HG03342 (cell line): ENCODE results near the gene CD1C.
"Not testable (repeated sequence)": the region's sequence is repeated elsewhere in the genome, so short reads cannot be mapped to it uniquely, and the experiment has no call there.

Experiments used
- ATAC-seq: cut with Tn5 transposase; IDR thresholded peaks from one replicate; pipeline ENCODE4 v1.9.1; 2021; ENCODE audit warnings: mild to moderate bottlenecking, moderate library complexity; ENCODE audit not compliant: unreplicated experiment

The CD1C gene

DNA sequence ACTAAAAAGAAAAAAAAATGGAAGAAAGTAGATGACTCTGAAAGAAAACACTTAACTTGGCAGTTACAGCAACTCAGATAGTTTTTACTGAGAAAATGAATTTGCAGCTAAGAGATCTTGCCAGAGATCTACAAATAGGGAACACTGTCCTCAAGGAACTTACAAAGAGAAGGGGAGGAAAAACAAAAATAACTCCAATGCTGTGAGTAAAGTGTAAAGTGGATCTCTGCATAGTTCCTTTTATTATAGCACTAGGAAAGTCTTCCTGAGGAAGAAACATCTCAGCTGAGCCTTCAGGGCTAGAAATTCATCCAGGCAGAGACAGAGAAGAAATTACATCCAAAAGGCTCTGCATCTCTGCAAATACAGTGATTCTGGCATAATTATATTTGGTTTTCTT is 37.8 kb downstream of the CD1C start:
- no peak for ATAC-seq

DNA sequence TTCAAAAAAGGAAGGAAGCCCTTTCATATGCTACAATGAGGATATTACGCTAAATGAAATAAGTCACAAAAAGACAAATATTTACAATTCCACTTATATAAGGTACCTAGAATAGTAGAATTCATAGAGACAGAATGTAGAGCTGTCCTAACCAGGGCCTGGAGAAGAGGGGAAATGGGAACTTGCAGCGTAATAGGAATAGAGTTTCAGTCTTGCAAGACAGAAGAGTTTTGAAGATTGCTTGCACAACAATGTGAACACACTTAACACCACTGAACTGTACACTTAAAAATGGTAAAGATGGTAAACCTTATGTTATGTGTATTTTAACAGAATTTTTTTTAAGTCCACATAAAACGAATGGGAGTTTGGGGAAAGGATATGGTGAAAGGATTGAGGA is 38.7 kb downstream of the CD1C start:
- no peak for ATAC-seq

DNA sequence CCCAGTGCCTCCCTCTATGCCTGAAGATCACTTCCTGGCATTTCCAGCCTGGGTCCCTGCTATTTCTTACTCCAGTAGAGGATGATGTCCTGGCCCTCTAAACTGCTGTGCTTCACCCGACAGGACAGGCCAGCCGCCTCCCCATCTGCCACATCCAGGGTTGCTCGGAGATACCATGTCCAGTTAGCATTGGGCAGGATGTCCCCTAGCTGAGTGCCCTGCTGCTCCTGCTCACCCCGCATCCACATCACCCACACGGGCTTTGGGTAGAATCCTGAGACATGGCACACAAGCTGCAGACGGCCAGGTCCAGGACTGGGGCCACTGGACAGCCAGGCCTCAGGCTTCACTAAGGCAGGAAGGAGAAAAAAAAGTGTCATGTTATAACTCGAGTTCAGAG is 39.6 kb downstream of the CD1C start:
- no peak for ATAC-seq

DNA sequence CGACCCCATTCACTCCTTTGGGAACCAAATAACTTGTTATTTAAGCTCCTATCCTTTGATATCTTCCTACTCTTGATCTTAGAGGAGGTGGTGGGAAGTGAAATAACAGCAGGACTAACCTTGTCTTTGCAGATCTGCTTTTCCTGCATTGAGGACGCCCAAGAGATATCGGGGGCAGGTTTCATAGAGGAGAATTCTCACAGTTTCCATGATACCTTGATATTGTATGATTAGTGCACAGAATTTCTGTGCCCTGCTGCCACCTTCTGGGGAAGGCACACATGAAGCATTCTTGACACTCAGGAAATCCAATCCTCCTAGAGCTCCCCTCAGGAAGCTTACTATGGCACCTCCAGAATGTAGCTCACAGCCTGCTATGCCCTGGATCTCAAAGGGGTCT is 40.0 kb downstream of the CD1C start:
- ATAC-seq: no peak

DNA sequence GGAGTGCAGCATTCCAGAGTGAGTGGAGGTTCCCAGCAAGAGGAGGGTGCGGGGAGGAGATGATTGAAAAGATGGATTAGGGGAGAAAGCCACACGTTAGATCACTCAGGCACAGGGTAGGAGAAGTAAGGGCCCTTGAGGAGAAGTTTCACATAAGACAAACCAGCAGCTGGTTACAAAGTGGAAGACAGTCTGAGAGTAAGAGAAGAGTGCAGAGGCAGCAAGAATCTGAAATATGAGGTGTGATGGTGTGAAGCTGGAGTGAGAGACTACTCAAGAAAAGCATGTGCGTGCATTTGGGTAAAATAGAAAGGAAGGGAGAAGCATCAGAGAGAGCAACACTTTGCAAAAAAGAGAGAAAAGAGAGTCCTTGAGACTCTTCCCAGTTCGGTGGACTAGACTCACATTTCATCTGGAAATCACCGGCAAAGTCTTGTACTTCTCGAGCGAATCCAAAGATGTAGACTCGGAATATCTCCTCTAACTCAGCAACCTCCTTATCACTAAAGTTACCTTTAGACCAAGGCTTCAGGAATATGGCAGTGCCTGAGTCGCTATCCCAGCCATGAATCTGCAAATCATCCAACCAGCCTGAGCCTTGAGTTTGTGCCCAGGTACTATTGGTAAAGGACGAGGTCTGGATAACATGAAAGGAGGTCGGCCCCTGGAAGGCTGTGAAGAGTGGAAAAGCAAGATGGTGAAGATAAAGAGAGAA is 40.8 kb downstream of the CD1C start:
- no peak for ATAC-seq

DNA sequence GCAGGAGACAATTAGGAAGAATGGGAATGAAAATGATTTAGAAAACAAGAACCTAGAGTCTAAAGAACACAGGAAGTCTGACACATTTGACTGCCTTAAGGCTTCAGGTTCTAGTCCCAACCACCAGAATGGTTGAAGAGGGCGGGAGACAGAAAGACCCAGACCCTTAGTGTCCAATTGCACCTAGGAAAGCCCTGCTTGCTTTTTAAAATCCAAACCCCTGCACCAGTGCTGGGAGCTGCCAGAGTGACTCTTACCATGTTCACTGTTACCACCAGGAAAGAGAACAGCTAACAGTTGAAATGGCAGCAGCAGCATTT is 41.3 kb downstream of the CD1C start:
- no peak for ATAC-seq

DNA sequence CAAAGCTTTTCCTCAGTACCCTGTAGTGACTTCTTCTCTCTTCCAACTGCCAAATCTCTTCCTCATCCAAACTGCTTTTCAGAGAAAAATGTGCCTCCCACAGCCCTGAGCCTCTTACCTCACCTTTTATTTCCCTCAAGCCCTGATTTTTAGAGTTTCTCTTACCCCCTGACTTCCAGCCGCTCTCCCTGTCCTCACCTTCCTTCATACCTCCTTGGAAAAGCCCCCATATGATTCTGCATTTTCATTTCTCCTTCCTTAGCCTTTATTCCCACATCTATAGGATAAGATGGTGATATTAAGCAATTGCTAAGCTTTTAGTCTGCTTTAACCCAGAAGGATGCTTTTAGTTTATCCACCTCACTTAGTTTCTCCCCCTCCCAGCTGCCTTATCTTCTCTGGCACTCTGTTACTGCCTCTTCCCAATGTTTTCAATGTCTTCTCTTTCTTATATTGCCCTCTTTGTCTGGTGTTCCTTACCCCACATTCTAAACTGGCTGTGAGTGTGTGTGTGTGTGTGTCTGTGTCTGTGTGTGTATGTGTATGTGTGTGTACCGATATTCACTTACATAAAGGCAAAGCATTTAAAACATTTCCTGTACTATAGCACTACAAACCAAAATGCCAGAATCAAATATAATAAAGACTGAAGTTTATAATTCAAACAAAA is 41.9 kb downstream of the CD1C start, which contains the start of gene CD1B:
TSS of gene CD1B (minus strand) at position 51 of the 670 bp plus-strand sequence. CDS start 108 bp downstream, outside the sequence.
- ATAC-seq: no peak

DNA sequence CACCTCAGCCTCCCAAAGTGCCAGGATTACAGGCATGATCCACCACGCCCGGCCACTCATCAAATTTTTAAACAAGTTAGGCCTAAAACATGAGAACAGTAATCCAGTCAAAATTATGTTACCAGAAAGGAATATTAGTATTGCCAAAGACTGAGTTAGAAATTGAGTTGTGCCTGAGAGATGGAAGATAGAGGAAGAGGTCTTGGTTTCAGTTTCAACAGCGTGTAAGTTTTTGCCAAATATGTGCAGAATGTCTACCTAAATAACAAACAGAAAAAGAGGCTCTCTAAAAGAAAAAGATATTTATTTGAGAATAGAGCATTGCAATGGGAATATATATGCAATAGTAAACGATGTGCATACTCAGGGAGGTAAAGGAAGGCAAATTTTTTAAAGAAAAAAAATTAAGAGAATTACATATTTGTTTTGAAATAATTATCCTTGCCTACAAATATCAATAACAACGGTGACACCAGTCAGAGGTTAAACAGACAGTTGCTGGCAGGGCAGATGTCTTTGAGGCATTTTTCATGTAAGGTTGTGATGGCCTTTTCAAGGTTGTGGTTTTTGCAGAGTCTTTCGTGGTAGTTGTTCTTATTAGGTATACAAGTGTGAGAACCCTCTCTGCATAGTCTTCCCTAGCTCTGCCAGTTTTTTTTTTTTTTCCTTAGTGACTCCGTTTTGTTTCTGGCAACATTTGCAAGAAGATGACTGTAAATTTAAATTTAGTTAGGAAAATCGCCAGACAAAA is 43.9 kb downstream of the CD1C start:
- ATAC-seq: no peak

DNA sequence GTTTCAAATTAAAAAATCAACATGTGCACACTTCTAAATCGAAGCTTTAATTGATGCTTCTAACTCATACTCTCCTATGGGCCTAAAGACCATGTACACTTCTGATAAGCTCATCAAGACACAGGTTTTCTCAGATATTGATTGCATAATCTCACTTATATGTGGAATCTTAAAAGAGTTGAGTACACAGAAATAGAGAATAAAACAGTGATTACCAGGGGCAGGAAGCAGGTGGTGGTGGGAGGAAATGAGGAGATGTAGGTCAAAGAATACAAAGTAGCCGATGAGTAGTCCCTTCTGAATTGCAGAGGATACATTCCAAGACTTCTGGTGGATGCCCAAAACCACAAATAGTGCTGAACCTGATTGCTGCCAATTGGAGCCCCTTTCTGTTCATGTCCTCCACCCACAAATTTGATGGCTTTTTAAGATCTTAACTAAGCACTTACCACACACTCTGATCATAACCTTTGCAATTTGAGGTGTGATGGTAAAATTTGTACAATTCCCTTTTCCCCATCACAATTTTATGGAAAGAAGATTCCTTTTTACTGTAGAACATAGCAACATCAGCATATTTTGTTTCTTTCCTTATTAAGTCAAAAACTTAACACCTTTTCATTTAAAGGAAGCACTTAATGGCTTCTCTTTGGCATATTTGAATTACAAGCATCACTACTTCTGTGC is 44.9 kb downstream of the CD1C start:
- no peak for ATAC-seq

DNA sequence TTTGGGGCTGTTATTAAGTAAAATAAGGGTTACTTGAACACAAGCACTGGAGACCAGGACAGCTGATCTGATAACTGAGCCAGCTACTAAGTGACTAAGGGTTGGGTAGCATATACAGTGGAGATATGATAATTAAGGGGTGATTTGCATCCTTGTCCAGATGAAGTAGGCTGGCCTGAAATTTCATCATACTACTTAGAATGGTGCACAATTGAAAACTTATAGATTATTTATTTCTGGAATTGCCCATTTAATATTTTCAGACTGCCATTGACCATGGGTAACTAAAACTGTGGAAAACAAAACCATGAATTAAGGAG is 45.5 kb downstream of the CD1C start:
- ATAC-seq: no peak

DNA sequence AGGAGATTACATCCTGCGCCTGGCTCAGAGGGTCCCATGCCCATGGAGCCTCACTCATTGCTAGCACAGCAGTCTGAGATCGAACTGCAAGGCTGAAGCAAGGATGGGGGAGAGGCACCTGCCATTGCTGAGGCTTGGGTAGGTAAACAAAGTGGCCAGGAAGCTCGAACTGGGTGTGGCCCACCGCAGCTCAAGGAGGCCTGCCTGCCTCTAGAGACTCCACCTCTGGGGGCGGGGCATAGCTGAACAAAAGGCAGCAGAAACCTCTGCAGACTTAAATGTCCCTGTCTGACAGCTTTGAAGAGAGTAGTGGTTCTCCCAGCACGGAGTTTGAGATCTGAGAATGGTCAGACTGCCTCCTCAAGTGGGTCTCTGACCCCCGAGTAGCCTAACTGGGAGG is 46.7 kb downstream of the CD1C start:
- not testable (repeated sequence) for ATAC-seq
